Lower lobe of right lung (tissue), 2 donors: ENCODE results near the gene LIMA1. TPM values are rescaled to one million over a fixed set of nuclear protein-coding genes. Genes with fewer than 3 reads are reported as not detected.

Experiments
- ATAC-seq, 2 donors: fragments of 200-7000 bp; cut with Tn5 transposase; one replicate each; pipeline ENCODE4 v1.9.1; 2020 to 2022; ENCODE audit warnings: mild to moderate bottlenecking in 2 of 2, moderate library complexity in 2 of 2
- DNase-seq: peaks from one replicate; pipeline ENCODE4 v3.0.0-alpha.2; 2020
- H3K27ac ChIP-seq: fragments of 200-600 bp; one replicate; pipeline ENCODE4 v1.8.0; 2022
- H3K27me3 ChIP-seq: fragments of 200-600 bp; one replicate; pipeline ENCODE4 v1.8.0; 2022; ENCODE audit warnings: low read depth
- H3K36me3 ChIP-seq: fragments of 200-600 bp; one replicate; pipeline ENCODE4 v1.8.0; 2022; ENCODE audit warnings: mild to moderate bottlenecking
- H3K4me1 ChIP-seq: fragments of 200-600 bp; one replicate; pipeline ENCODE4 v1.8.0; 2022
- H3K4me3 ChIP-seq: fragments of 200-600 bp; one replicate; pipeline ENCODE4 v1.8.0; 2022; ENCODE audit warnings: mild to moderate bottlenecking
- H3K9me3 ChIP-seq: fragments of 200-600 bp; one replicate; pipeline ENCODE4 v1.8.0; 2022
- intact Hi-C: fragments of 100-400 bp; cut with DNase I; formaldehyde crosslinking; loops from one replicate; pipeline ENCODE4 v1.11.0; 2022
- total RNA-seq: library from RNA; stranded (reverse); fragmentation: NEBNext Ultra II Directional; extraction: Animal tissue kit (Norgen Biotek cat#: 25700); gene quantifications from one replicate; pipeline ENCODE4 v1.2.1, GENCODE V29; 2021
- TF ChIP-seq, protein P1 (sequence below): fragments of 200-600 bp; IDR thresholded peaks from one replicate; pipeline ENCODE4 v1.8.0; 2022; ENCODE audit warnings: antibody characterized with exemption, mild to moderate bottlenecking
- donor health status: DM: no; HTN: yes; CAD: no; lungs with severe emphysema.

Gene LIMA1
- total RNA-seq, 1 donor from 2014 or later = 76.6 TPM

DNA sequence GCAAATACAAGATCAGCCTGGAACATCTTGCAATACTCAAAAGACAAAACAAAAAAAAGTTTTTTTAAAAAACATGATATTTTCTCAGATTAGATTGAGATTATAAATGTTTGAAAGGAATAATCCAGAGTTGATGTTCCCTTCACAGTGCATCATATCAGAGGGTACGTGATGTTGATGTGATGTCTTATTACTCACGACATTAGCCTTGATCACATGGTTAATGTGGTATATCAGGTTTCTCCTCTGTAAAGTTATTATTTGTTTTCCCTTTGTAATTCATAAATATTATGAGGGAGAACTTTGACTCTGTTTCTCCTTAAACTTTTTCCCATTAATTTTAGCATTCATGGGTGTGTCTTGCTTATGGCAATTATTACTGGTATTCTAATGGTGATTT is 26.6 kb downstream of the LIMA1 start:
- ATAC-seq = no peak
- H3K9me3 ChIP-seq = no peaks in the 10 kb centered on the region
- no peaks in the 10 kb centered on the region for H3K27me3 ChIP-seq
- no peak overlapping the region for H3K4me3 ChIP-seq
- TF ChIP-seq, protein P1, sequence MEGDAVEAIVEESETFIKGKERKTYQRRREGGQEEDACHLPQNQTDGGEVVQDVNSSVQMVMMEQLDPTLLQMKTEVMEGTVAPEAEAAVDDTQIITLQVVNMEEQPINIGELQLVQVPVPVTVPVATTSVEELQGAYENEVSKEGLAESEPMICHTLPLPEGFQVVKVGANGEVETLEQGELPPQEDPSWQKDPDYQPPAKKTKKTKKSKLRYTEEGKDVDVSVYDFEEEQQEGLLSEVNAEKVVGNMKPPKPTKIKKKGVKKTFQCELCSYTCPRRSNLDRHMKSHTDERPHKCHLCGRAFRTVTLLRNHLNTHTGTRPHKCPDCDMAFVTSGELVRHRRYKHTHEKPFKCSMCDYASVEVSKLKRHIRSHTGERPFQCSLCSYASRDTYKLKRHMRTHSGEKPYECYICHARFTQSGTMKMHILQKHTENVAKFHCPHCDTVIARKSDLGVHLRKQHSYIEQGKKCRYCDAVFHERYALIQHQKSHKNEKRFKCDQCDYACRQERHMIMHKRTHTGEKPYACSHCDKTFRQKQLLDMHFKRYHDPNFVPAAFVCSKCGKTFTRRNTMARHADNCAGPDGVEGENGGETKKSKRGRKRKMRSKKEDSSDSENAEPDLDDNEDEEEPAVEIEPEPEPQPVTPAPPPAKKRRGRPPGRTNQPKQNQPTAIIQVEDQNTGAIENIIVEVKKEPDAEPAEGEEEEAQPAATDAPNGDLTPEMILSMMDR = no peak
- intact Hi-C loops = no loop called here
- no peaks in the 10 kb centered on the region for H3K36me3 ChIP-seq
- no peak for DNase-seq
- peaks cover 46% of the 10 kb centered on the region for H3K4me1 ChIP-seq
- no peak overlapping the region for H3K27ac ChIP-seq

DNA sequence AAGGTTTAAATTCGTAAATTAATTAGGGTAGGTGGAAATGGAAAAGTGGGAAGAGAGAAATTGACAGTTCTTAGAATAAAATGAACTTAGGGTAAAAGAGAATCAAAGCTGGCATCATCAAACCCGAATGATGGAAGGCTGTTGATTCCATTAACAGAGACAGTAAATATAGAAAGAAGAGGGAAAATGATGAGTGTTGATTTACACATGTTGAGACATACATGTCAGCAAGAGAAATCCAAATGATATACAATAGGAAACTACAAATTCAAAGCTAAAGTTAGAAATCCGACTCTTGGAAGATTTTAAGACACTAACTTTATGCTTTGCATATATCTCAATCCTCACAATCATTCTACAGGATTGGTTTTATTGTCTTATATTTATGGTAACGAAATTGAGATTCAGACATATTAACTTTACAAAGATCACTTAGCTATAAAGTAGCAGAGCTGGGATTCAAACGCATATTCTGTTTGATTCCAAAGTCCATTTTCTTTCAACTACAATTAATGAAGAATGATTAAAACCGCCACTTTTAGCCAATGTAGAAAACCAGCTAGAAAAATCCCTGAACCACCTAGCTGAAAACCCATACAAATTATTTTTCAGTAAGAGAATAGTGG is 30.2 kb downstream of the LIMA1 start:
- DNase-seq (no peak), ATAC-seq (no peak)
- intact Hi-C loops = no loop called here
- no peak overlapping the region for H3K27ac ChIP-seq
- H3K9me3 ChIP-seq = no peaks in the 10 kb centered on the region
- TF ChIP-seq, protein P1 = no peak
- no peaks in the 10 kb centered on the region for H3K27me3 ChIP-seq
- peaks cover 42% of the 10 kb centered on the region for H3K4me1 ChIP-seq
- H3K36me3 ChIP-seq = peaks cover 6% of the 10 kb centered on the region
- no peak overlapping the region for H3K4me3 ChIP-seq

DNA sequence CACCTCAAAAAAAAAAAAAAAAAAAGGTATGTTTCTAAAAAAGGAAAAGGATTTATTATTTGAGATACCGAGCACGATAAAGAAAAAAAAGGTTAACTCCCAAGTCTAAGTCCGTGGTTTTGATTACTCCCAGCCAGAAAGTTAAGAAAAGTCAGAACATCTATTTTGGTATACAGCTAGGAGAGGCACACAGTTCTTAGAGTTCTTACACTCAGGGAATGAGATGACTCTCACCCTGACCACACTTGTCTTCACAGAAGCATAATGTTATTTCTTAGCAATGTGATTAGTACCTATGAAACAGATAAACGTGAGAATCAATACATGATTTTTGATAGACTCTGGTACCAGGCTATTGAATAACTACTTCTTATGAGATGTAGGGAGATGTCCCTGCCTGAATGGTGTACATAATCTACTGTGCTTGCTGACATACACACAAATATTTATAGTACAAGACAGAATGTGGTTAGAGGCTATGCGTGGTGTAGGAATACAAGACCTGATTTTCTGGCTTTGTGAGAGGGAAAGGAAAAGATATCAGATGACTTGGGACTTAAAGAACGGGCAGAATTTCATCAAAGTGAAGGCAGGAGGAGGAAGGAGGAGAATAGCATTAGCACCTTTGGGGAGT is 31.6 kb downstream of the LIMA1 start:
- Histone ChIP-seq H3K4me3 (no peak overlapping the region), H3K27me3 (no peaks in the 10 kb centered on the region), H3K4me1 (peaks cover 36% of the 10 kb centered on the region), H3K36me3 (peaks cover 20% of the 10 kb centered on the region), H3K9me3 (no peaks in the 10 kb centered on the region), H3K27ac (no peak overlapping the region)
- DNase-seq = no peak
- TF ChIP-seq, protein P1 = no peak
- no peak for ATAC-seq
- intact Hi-C loops = no loop called here

GRCh38 chr12:50249464-50250182 is 33.7 kb downstream of the LIMA1 start:
- Histone ChIP-seq H3K27me3 (no peaks in the 10 kb centered on the region), H3K4me1 (peaks cover 40% of the 10 kb centered on the region), H3K9me3 (no peaks in the 10 kb centered on the region), H3K4me3 (no peak overlapping the region), H3K36me3 (peaks cover 38% of the 10 kb centered on the region), H3K27ac (peak overlapping the region; percentile 27)
- intact Hi-C loops = no loop called here
- DNase-seq (no peak), ATAC-seq (peak in 1 of 2 donors; percentile 23)
- TF ChIP-seq, protein P1 = no peak

- H3K27me3 ChIP-seq = no peaks in the 10 kb centered on the region
- no peak for ATAC-seq
- H3K9me3 ChIP-seq = no peaks in the 10 kb centered on the region
- intact Hi-C loops = no loop called here
- peaks cover 42% of the 10 kb centered on the region for H3K36me3 ChIP-seq
- H3K4me3 ChIP-seq = no peak overlapping the region
- TF ChIP-seq, protein P1 = no peak
- DNase-seq = no peak
- peaks cover 33% of the 10 kb centered on the region for H3K4me1 ChIP-seq
- H3K27ac ChIP-seq = no peak overlapping the region
Observed at GRCh38 chr12:50248883-50249282, 34.4 kb downstream of the LIMA1 start.
